ENCODE data around the gene TDRKH. TPM values are rescaled to one million over a fixed set of nuclear protein-coding genes. Genes with fewer than 3 reads are reported as not detected.

Gene TDRKH
- total and polyA plus RNA-seq, 2 experiments from 2014 or later = 2.2 to 3.6 TPM

DNA sequence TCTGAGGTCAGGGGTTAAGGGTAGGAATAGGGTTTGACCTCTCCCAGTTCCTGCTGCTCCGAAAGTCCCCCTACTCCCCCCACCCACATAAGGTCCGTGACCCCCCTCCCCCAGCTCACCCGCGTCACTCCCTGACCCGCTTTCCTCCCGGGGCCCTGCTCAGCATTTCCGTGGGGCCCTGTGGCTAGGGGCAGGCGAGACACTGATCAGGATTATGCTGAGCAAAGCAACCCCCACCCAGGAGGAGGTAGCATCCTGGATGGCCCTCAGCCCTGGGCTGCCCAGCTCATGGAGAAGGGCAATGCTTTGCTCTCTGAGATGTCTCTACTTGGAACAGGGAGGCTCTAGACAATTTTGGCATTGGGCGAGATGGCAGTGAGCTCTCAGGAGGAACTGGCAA lies 37.6 kb upstream of the TDRKH start:
- no peaks in the 10 kb centered on the region for H3K4me1 ChIP-seq (ENCODE audit: insufficient read depth)
- H3K36me3 ChIP-seq (ENCODE audit: low read depth) = no peaks in the 10 kb centered on the region
- no peak overlapping the region for H3K27ac ChIP-seq
- in situ Hi-C loops (cut with MboI) = no loop called here
- DNase-seq = no peak
- H3K9me3 ChIP-seq (ENCODE audit: low read depth) = no peaks in the 10 kb centered on the region
- no peak overlapping the region for H3K9ac ChIP-seq
- H3K4me3 ChIP-seq = no peak overlapping the region
- no peak overlapping the region for H2AFZ ChIP-seq
- no peaks in the 10 kb centered on the region for H3F3A ChIP-seq (ENCODE audit: insufficient read depth)
- H4K20me1 ChIP-seq (ENCODE audit: insufficient read depth) = no peaks in the 10 kb centered on the region
- WGBS, 2 experiments (ENCODE audit: low coverage in 1 of 2, low lambda C conversion rate in 2 of 2, missing lambda C conversion rate in 2 of 2) = 42 to 57% methylated on average over 7 to 9 of the region's 9 CpGs
- no peaks in the 10 kb centered on the region; the same call in 1 of the 2 replicates for H3K27me3 ChIP-seq (replicated peaks; ENCODE audit: insufficient read depth)
- no peaks in the 10 kb centered on the region for H3K9me2 ChIP-seq (ENCODE audit: insufficient read depth)
- no peaks in the 10 kb centered on the region for H3K79me2 ChIP-seq (ENCODE audit: insufficient read depth)
- no peak for TF ChIP-seq EZH2phosphoT487 (IDR thresholded peaks at IDR 0.05; ENCODE audit: insufficient read depth, low read depth)
- TF ChIP-seq EZH2 (IDR thresholded peaks at IDR 0.05; ENCODE audit: insufficient read depth, poor library complexity, severe bottlenecking) = no peak
- H3K4me2 ChIP-seq (ENCODE audit: unreplicated experiment) = no peak overlapping the region

DNA sequence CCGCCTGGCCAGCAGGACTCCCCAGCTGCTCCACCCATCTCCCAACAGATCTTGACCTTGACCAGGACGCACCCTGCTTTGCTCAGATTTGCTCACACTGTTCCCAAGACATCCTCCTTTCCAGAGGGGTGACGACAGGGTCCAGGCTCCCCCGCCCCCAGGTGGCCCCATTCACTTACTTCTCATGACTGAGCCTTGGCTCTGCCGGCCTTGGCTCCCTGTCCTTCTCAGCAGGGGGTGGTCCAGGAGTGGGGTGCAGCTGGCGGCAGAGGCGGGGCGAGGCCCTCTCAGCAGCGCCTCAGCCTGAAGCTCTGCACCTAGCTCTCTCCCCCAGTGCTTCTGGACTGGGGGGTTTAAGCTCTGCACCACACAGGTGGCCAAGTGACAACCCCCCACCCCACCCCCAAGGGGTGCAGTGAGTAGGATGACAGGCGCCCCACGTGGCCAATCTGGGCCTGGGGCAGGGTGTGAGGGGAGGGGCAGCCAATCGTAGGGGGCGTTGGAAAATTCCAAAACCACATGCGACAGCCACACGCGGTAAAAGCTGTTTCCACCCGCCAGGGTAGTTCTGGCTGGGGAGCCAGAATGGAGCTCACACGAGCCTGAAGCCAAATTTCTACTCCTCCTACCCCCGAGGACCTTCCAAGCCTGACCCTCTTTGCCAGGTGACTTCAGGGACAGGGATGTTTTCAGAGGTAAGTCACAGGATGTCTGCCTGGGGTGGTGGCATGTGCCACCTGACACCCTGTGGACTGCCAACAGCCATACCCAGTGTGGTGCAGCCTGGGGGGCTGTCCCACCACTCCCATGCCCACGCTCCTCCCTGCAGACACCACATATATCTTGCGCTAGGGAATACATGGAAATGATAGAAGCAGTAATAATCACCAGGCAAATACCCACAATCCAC lies 35.7 kb upstream of the TDRKH start:
- Histone ChIP-seq H3K9ac (no peak overlapping the region), H3K4me3 (no peak overlapping the region), H3K4me1 (ENCODE audit: insufficient read depth) (no peaks in the 10 kb centered on the region), H3F3A (ENCODE audit: insufficient read depth) (no peaks in the 10 kb centered on the region), H2AFZ (no peak overlapping the region), H3K27me3 (replicated peaks; ENCODE audit: insufficient read depth) (no peaks in the 10 kb centered on the region; the same call in 1 of the 2 replicates), H3K9me3 (ENCODE audit: low read depth) (no peaks in the 10 kb centered on the region), H3K9me2 (ENCODE audit: insufficient read depth) (no peaks in the 10 kb centered on the region), H3K79me2 (ENCODE audit: insufficient read depth) (no peaks in the 10 kb centered on the region), H3K27ac (no peak overlapping the region), H3K4me2 (ENCODE audit: unreplicated experiment) (no peak overlapping the region), H3K36me3 (ENCODE audit: low read depth) (no peaks in the 10 kb centered on the region), H4K20me1 (ENCODE audit: insufficient read depth) (no peaks in the 10 kb centered on the region)
- no peak for TF ChIP-seq EZH2phosphoT487 (IDR thresholded peaks at IDR 0.05; ENCODE audit: insufficient read depth, low read depth)
- TF ChIP-seq EZH2 (IDR thresholded peaks at IDR 0.05; ENCODE audit: insufficient read depth, poor library complexity, severe bottlenecking) = no peak
- no peak for DNase-seq
- WGBS, 2 experiments (ENCODE audit: low coverage in 1 of 2, low lambda C conversion rate in 2 of 2, missing lambda C conversion rate in 2 of 2) = 49 to 51% methylated on average over 19 to 21 of the region's 21 CpGs
- in situ Hi-C loops (cut with MboI) = no loop called here

DNA sequence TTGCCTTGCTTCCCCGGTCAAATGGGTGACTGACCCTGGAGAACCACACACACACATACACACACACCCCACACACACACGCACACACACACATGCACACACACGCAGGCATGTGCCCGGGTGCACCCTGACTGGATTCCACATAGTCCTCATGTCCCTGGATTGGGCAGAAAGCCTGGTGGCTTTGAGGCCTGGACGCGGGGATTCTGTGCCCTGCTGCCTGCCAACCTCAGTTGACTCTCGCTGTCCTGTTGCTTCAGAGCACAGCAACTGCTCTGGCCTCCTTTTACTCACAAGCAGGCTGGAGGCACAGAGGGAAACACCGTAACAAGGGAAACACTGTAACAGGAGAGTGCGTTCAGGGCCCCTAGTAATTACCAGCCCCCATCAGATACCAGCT lies 34.9 kb upstream of the TDRKH start:
- DNase-seq = no peak
- Histone ChIP-seq H3K4me1 (ENCODE audit: insufficient read depth) (no peaks in the 10 kb centered on the region), H3K9ac (no peak overlapping the region), H3K4me3 (no peak overlapping the region), H3K4me2 (ENCODE audit: unreplicated experiment) (no peak overlapping the region), H3K9me2 (ENCODE audit: insufficient read depth) (no peaks in the 10 kb centered on the region), H3K79me2 (ENCODE audit: insufficient read depth) (no peaks in the 10 kb centered on the region), H2AFZ (no peak overlapping the region), H3K9me3 (ENCODE audit: low read depth) (no peaks in the 10 kb centered on the region), H4K20me1 (ENCODE audit: insufficient read depth) (no peaks in the 10 kb centered on the region), H3K27ac (no peak overlapping the region), H3K27me3 (replicated peaks; ENCODE audit: insufficient read depth) (no peaks in the 10 kb centered on the region; the same call in 1 of the 2 replicates), H3F3A (ENCODE audit: insufficient read depth) (no peaks in the 10 kb centered on the region), H3K36me3 (ENCODE audit: low read depth) (no peaks in the 10 kb centered on the region)
- in situ Hi-C loops (cut with MboI) = no loop called here
- TF ChIP-seq EZH2 (IDR thresholded peaks at IDR 0.05; ENCODE audit: insufficient read depth, poor library complexity, severe bottlenecking) (no peak), EZH2phosphoT487 (IDR thresholded peaks at IDR 0.05; ENCODE audit: insufficient read depth, low read depth) (no peak)
- WGBS, 2 experiments (ENCODE audit: low coverage in 1 of 2, low lambda C conversion rate in 2 of 2, missing lambda C conversion rate in 2 of 2) = 62% methylated on average over 9 of the region's 9 CpGs

GRCh38 chr1:151823175-151823574 lies 32.9 kb upstream of the TDRKH start:
- no peaks in the 10 kb centered on the region for H4K20me1 ChIP-seq (ENCODE audit: insufficient read depth)
- TF ChIP-seq EZH2phosphoT487 (IDR thresholded peaks at IDR 0.05; ENCODE audit: insufficient read depth, low read depth) (no peak), EZH2 (IDR thresholded peaks at IDR 0.05; ENCODE audit: insufficient read depth, poor library complexity, severe bottlenecking) (no peak)
- H3K27ac ChIP-seq = no peak overlapping the region
- H3K4me2 ChIP-seq (ENCODE audit: unreplicated experiment) = no peak overlapping the region
- no peaks in the 10 kb centered on the region for H3F3A ChIP-seq (ENCODE audit: insufficient read depth)
- no peak overlapping the region for H2AFZ ChIP-seq
- no peaks in the 10 kb centered on the region for H3K9me3 ChIP-seq (ENCODE audit: low read depth)
- in situ Hi-C loops (cut with MboI) = no loop called here
- no peaks in the 10 kb centered on the region for H3K79me2 ChIP-seq (ENCODE audit: insufficient read depth)
- no peaks in the 10 kb centered on the region for H3K36me3 ChIP-seq (ENCODE audit: low read depth)
- no peak for DNase-seq
- no peaks in the 10 kb centered on the region for H3K9me2 ChIP-seq (ENCODE audit: insufficient read depth)
- H3K9ac ChIP-seq = no peak overlapping the region
- H3K4me1 ChIP-seq (ENCODE audit: insufficient read depth) = no peaks in the 10 kb centered on the region
- 59 to 68% methylated on average over 8 of the region's 8 CpGs for WGBS, 2 experiments (ENCODE audit: low coverage in 1 of 2, low lambda C conversion rate in 2 of 2, missing lambda C conversion rate in 2 of 2)
- no peak overlapping the region for H3K4me3 ChIP-seq
- H3K27me3 ChIP-seq (replicated peaks; ENCODE audit: insufficient read depth) = no peaks in the 10 kb centered on the region; the same call in 1 of the 2 replicates

Measured in GM23248 (cell line).